ENCODE results near the gene GRIK2.

GRIK2 gene

GRCh38 chr6:101454106-101454676 lies 60.7 kb downstream of the GRIK2 start:
- Mint-ChIP-seq H3K9me3 (no peaks in the 10 kb centered on the region), H3K27me3 (no peaks in the 10 kb centered on the region), H3K36me3 (ENCODE audit: low read depth) (no peaks in the 10 kb centered on the region), H3K4me1 (ENCODE audit: low read depth) (no peaks in the 10 kb centered on the region), H3K4me3 (no peak overlapping the region), H3K27ac (no peak overlapping the region)
- intact Hi-C loops (cut with micrococcal nuclease) = no loop called here

- no peak overlapping the region for H3K4me3 Mint-ChIP-seq
Measured at GRCh38 chr6:101458336-101458735, 64.8 kb downstream of the GRIK2 start.

GRCh38 chr6:101458826-101459225 lies 65.3 kb downstream of the GRIK2 start:
- Mint-ChIP-seq H3K4me1 (ENCODE audit: low read depth) (no peaks in the 10 kb centered on the region), H3K27ac (no peak overlapping the region), H3K36me3 (ENCODE audit: low read depth) (no peaks in the 10 kb centered on the region), H3K9me3 (no peaks in the 10 kb centered on the region), H3K4me3 (no peak overlapping the region), H3K27me3 (no peaks in the 10 kb centered on the region)
- intact Hi-C loops (cut with micrococcal nuclease) = no loop called here

More at GRCh38 chr6:101458336-101458735, 64.8 kb downstream of the GRIK2 start:
- H3K27ac Mint-ChIP-seq = no peak overlapping the region
- H3K9me3 Mint-ChIP-seq = no peaks in the 10 kb centered on the region
- H3K36me3 Mint-ChIP-seq (ENCODE audit: low read depth) = no peaks in the 10 kb centered on the region
- H3K4me1 Mint-ChIP-seq (ENCODE audit: low read depth) = no peaks in the 10 kb centered on the region
- intact Hi-C loops (cut with micrococcal nuclease) = no loop called here
- no peaks in the 10 kb centered on the region for H3K27me3 Mint-ChIP-seq

GRCh38 chr6:101462576-101462975 lies 69.1 kb downstream of the GRIK2 start:
- Mint-ChIP-seq H3K27me3 (no peaks in the 10 kb centered on the region), H3K9me3 (no peaks in the 10 kb centered on the region), H3K4me1 (ENCODE audit: low read depth) (no peaks in the 10 kb centered on the region), H3K36me3 (ENCODE audit: low read depth) (no peaks in the 10 kb centered on the region), H3K27ac (no peak overlapping the region), H3K4me3 (no peak overlapping the region)
- intact Hi-C loops (cut with micrococcal nuclease) = no loop called here

GRCh38 chr6:101465863-101466262 lies 72.4 kb downstream of the GRIK2 start:
- Mint-ChIP-seq H3K4me1 (ENCODE audit: low read depth) (no peaks in the 10 kb centered on the region), H3K4me3 (no peak overlapping the region), H3K27ac (no peak overlapping the region), H3K9me3 (no peaks in the 10 kb centered on the region), H3K36me3 (ENCODE audit: low read depth) (no peaks in the 10 kb centered on the region), H3K27me3 (no peaks in the 10 kb centered on the region)
- intact Hi-C loops (cut with micrococcal nuclease) = no loop called here

- H3K36me3 Mint-ChIP-seq (ENCODE audit: low read depth) = no peaks in the 10 kb centered on the region
Measured at GRCh38 chr6:101477436-101477835, 83.9 kb downstream of the GRIK2 start.

GRCh38 chr6:101478891-101479290 lies 85.4 kb downstream of the GRIK2 start:
- H3K9me3 Mint-ChIP-seq = no peaks in the 10 kb centered on the region
- H3K27me3 Mint-ChIP-seq = no peaks in the 10 kb centered on the region
- H3K4me1 Mint-ChIP-seq (ENCODE audit: low read depth) = no peaks in the 10 kb centered on the region
- H3K36me3 Mint-ChIP-seq (ENCODE audit: low read depth) = no peaks in the 10 kb centered on the region
- no peak overlapping the region for H3K4me3 Mint-ChIP-seq
- H3K27ac Mint-ChIP-seq = no peak overlapping the region
- intact Hi-C loops (cut with micrococcal nuclease) = no loop called here

More at GRCh38 chr6:101477436-101477835, 83.9 kb downstream of the GRIK2 start:
- Mint-ChIP-seq H3K4me3 (no peak overlapping the region), H3K27me3 (no peaks in the 10 kb centered on the region), H3K27ac (no peak overlapping the region), H3K4me1 (ENCODE audit: low read depth) (no peaks in the 10 kb centered on the region), H3K9me3 (no peaks in the 10 kb centered on the region)
- intact Hi-C loops (cut with micrococcal nuclease) = no loop called here

GRCh38 chr6:101482606-101483005 lies 89.1 kb downstream of the GRIK2 start:
- no peaks in the 10 kb centered on the region for H3K4me1 Mint-ChIP-seq (ENCODE audit: low read depth)
- H3K9me3 Mint-ChIP-seq = no peaks in the 10 kb centered on the region
- intact Hi-C loops (cut with micrococcal nuclease) = no loop called here

GRCh38 chr6:101484781-101485180 lies 91.3 kb downstream of the GRIK2 start:
- Mint-ChIP-seq H3K4me1 (ENCODE audit: low read depth) (no peaks in the 10 kb centered on the region), H3K27me3 (no peaks in the 10 kb centered on the region), H3K9me3 (no peaks in the 10 kb centered on the region), H3K4me3 (no peak overlapping the region), H3K36me3 (ENCODE audit: low read depth) (no peaks in the 10 kb centered on the region), H3K27ac (no peak overlapping the region)
- intact Hi-C loops (cut with micrococcal nuclease) = no loop called here

More at GRCh38 chr6:101482606-101483005, 89.1 kb downstream of the GRIK2 start:
- Mint-ChIP-seq H3K36me3 (ENCODE audit: low read depth) (no peaks in the 10 kb centered on the region), H3K27me3 (no peaks in the 10 kb centered on the region), H3K27ac (no peak overlapping the region), H3K4me3 (no peak overlapping the region)

- Mint-ChIP-seq H3K36me3 (ENCODE audit: low read depth) (no peaks in the 10 kb centered on the region), H3K9me3 (no peaks in the 10 kb centered on the region), H3K27ac (no peak overlapping the region), H3K27me3 (no peaks in the 10 kb centered on the region), H3K4me1 (ENCODE audit: low read depth) (no peaks in the 10 kb centered on the region), H3K4me3 (no peak overlapping the region)
- intact Hi-C loops (cut with micrococcal nuclease) = no loop called here
Measured at GRCh38 chr6:101486124-101486523, 92.6 kb downstream of the GRIK2 start.

- Mint-ChIP-seq H3K27me3 (no peaks in the 10 kb centered on the region), H3K36me3 (ENCODE audit: low read depth) (no peaks in the 10 kb centered on the region)
Measured at GRCh38 chr6:101486726-101487125, 93.2 kb downstream of the GRIK2 start.

GRCh38 chr6:101489456-101489855 lies 95.9 kb downstream of the GRIK2 start:
- intact Hi-C loops (cut with micrococcal nuclease) = no loop called here
- H3K27me3 Mint-ChIP-seq = no peaks in the 10 kb centered on the region
- H3K36me3 Mint-ChIP-seq (ENCODE audit: low read depth) = no peaks in the 10 kb centered on the region

More at GRCh38 chr6:101486726-101487125, 93.2 kb downstream of the GRIK2 start:
- Mint-ChIP-seq H3K27ac (no peak overlapping the region), H3K4me1 (ENCODE audit: low read depth) (no peaks in the 10 kb centered on the region), H3K4me3 (no peak overlapping the region), H3K9me3 (no peaks in the 10 kb centered on the region)
- intact Hi-C loops (cut with micrococcal nuclease) = no loop called here

GRCh38 chr6:101490857-101491256 lies 97.3 kb downstream of the GRIK2 start:
- Mint-ChIP-seq H3K27me3 (no peaks in the 10 kb centered on the region), H3K4me3 (no peak overlapping the region), H3K4me1 (ENCODE audit: low read depth) (no peaks in the 10 kb centered on the region), H3K9me3 (no peaks in the 10 kb centered on the region), H3K27ac (no peak overlapping the region), H3K36me3 (ENCODE audit: low read depth) (no peaks in the 10 kb centered on the region)
- intact Hi-C loops (cut with micrococcal nuclease) = no loop called here

More at GRCh38 chr6:101489456-101489855, 95.9 kb downstream of the GRIK2 start:
- Mint-ChIP-seq H3K4me3 (no peak overlapping the region), H3K4me1 (ENCODE audit: low read depth) (no peaks in the 10 kb centered on the region), H3K27ac (no peak overlapping the region), H3K9me3 (no peaks in the 10 kb centered on the region)

- Mint-ChIP-seq H3K4me1 (ENCODE audit: low read depth) (no peaks in the 10 kb centered on the region), H3K36me3 (ENCODE audit: low read depth) (no peaks in the 10 kb centered on the region), H3K9me3 (no peaks in the 10 kb centered on the region), H3K4me3 (no peak overlapping the region), H3K27me3 (no peaks in the 10 kb centered on the region), H3K27ac (no peak overlapping the region)
- intact Hi-C loops (cut with micrococcal nuclease) = no loop called here
Measured at GRCh38 chr6:101502818-101503217, 109.3 kb downstream of the GRIK2 start.

GRCh38 chr6:101509536-101509935 lies 116.0 kb downstream of the GRIK2 start:
- Mint-ChIP-seq H3K27me3 (no peaks in the 10 kb centered on the region), H3K9me3 (no peaks in the 10 kb centered on the region), H3K4me3 (no peak overlapping the region), H3K36me3 (ENCODE audit: low read depth) (no peaks in the 10 kb centered on the region), H3K4me1 (ENCODE audit: low read depth) (no peaks in the 10 kb centered on the region), H3K27ac (no peak overlapping the region)
- intact Hi-C loops (cut with micrococcal nuclease) = no loop called here
